Vagina (tissue), 2 donors: ENCODE results near the gene DBX1. TPM values are rescaled to one million over a fixed set of nuclear protein-coding genes. Genes with fewer than 3 reads are reported as not detected.
A peak's percentile ranks its signal among the peaks of the same experiment; 100 is the strongest.

ENCODE experiments used
- DNase-seq, 2 donors: peaks; one replicate each; pipeline ENCODE4 v3.0.0-alpha.2; 2017; ENCODE audit errors: extremely low spot score in 2 of 2
- H3K27ac ChIP-seq: fragments of 200-600 bp; sonication (generic); one replicate; pipeline ENCODE4 v1.5.1; 2019
- H3K27me3 ChIP-seq: fragments of 200-600 bp; sonication (generic); one replicate; pipeline ENCODE4 v1.5.1; 2019
- H3K36me3 ChIP-seq, 2 donors: fragments of 200-600 bp; sonication (generic); one replicate each; pipeline ENCODE4 v1.5.1; 2017 to 2019
- H3K4me1 ChIP-seq: fragments of 200-600 bp; sonication (generic); one replicate; pipeline ENCODE4 v1.5.1; 2019
- H3K4me3 ChIP-seq, 2 donors: fragments of 200-600 bp; sonication (generic); 1 replicate in 1 of 2; 2 replicates in 1 of 2; pipeline ENCODE4 v1.5.1; 2016 to 2019
- H3K9me3 ChIP-seq: fragments of 200-600 bp; sonication (generic); one replicate; pipeline ENCODE4 v1.5.1; 2019
- POLR2A ChIP-seq, 2 donors: fragments of 450-650 bp; IDR thresholded peaks; one replicate each; pipeline ENCODE4 v1.6.1; 2017; ENCODE audit warnings: antibody characterized with exemption in 2 of 2, mild to moderate bottlenecking in 2 of 2, moderate library complexity in 2 of 2
- POLR2AphosphoS5 ChIP-seq, 2 donors: sonication (generic); formaldehyde crosslinking; IDR thresholded peaks; one replicate each; pipeline ENCODE4 v1.9.0; 2017; ENCODE audit warnings: antibody characterized with exemption in 2 of 2, mild to moderate bottlenecking in 2 of 2, low read depth in 1 of 2; ENCODE audit not compliant: insufficient read depth in 1 of 2
- intact Hi-C: fragments of 100-400 bp; cut with DNase I; formaldehyde crosslinking; loops from one replicate; pipeline ENCODE4 v1.15.1; 2023
- total RNA-seq: library from RNA; depleted of rRNA; stranded (reverse); fragments of >200 nt; gene quantifications from one replicate; pipeline ENCODE4 v1.2.3, GENCODE V29; 2016
- TF ChIP-seq, protein P1 (sequence below), 3 experiments: fragments of 450-650 bp in 2 of 3; fragments of 200-600 bp in 1 of 3; sonication (generic) in 1 of 3; IDR thresholded peaks; one replicate each; pipeline ENCODE4 v1.5.1; 2017 to 2019; ENCODE audit warnings: antibody characterized with exemption in 3 of 3, mild to moderate bottlenecking in 2 of 3, moderate library complexity in 2 of 3

Gene DBX1
- total RNA-seq, 1 donor from 2014 or later = not detected

DNA sequence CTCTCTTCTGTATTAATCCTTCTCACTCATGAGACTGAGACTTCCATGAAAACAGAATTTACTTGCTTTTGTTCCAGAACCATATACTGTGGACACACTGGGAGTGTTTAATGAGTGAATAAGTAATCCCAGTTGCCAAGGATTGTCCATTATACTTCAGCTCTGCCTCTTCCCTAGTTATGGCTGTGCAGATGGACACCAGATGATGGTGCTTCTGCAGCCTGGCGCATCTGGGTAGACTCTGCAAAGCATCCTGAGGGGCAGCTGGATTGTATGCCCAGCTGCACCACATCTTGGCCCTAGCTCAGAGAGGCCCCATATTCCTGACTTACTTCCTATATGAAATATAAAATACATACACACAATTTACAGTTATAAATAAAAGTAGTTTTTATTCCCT lies 43.5 kb downstream of the DBX1 start:
- intact Hi-C loops = no loop called here
- H3K27me3 ChIP-seq = no peaks in the 10 kb centered on the region
- H3K4me1 ChIP-seq = peaks cover 15% of the 10 kb centered on the region
- no peak for TF ChIP-seq POLR2A (IDR thresholded peaks at IDR 0.05)
- no peak overlapping the region for H3K27ac ChIP-seq
- peaks cover 0 to 28% of the 10 kb centered on the region in 2 donors for H3K36me3 ChIP-seq
- DNase-seq = no peak
- no peak overlapping the region for H3K4me3 ChIP-seq
- no peaks in the 10 kb centered on the region for H3K9me3 ChIP-seq

GRCh38 chr11:20114588-20114987 lies 45.7 kb downstream of the DBX1 start:
- no peaks in the 10 kb centered on the region for H3K9me3 ChIP-seq
- TF ChIP-seq POLR2AphosphoS5 (IDR thresholded peaks at IDR 0.05; ENCODE audit: insufficient read depth in 1 of 2, low read depth in 1 of 2) = no peak
- TF ChIP-seq, protein P1, sequence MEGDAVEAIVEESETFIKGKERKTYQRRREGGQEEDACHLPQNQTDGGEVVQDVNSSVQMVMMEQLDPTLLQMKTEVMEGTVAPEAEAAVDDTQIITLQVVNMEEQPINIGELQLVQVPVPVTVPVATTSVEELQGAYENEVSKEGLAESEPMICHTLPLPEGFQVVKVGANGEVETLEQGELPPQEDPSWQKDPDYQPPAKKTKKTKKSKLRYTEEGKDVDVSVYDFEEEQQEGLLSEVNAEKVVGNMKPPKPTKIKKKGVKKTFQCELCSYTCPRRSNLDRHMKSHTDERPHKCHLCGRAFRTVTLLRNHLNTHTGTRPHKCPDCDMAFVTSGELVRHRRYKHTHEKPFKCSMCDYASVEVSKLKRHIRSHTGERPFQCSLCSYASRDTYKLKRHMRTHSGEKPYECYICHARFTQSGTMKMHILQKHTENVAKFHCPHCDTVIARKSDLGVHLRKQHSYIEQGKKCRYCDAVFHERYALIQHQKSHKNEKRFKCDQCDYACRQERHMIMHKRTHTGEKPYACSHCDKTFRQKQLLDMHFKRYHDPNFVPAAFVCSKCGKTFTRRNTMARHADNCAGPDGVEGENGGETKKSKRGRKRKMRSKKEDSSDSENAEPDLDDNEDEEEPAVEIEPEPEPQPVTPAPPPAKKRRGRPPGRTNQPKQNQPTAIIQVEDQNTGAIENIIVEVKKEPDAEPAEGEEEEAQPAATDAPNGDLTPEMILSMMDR (IDR thresholded peaks at IDR 0.05) = no peak
- no peak for TF ChIP-seq POLR2A (IDR thresholded peaks at IDR 0.05)
- no peak for DNase-seq
- no peaks in the 10 kb centered on the region for H3K27me3 ChIP-seq
- H3K4me3 ChIP-seq = no peak overlapping the region
- peaks cover 0 to 25% of the 10 kb centered on the region in 2 donors for H3K36me3 ChIP-seq
- peaks cover 32% of the 10 kb centered on the region for H3K4me1 ChIP-seq
- no peak overlapping the region for H3K27ac ChIP-seq
- intact Hi-C loops = no loop called here

- Histone ChIP-seq H3K36me3 (peaks cover 0 to 31% of the 10 kb centered on the region in 2 donors), H3K27ac (peak overlapping the region; percentile 87), H3K4me3 (no peak overlapping the region), H3K9me3 (no peaks in the 10 kb centered on the region), H3K27me3 (no peaks in the 10 kb centered on the region), H3K4me1 (peaks cover 32% of the 10 kb centered on the region)
- DNase-seq = no peak
- intact Hi-C loops = no loop called here
- TF ChIP-seq POLR2AphosphoS5 (IDR thresholded peaks at IDR 0.05; ENCODE audit: insufficient read depth in 1 of 2, low read depth in 1 of 2) (no peak), POLR2A (IDR thresholded peaks at IDR 0.05) (no peak)
- TF ChIP-seq, protein P1 (IDR thresholded peaks at IDR 0.05) = no peak
These were observed 47.2 kb downstream of the DBX1 start for GRCh38 chr11:20113149-20113438.

GRCh38 chr11:20112291-20113148 lies 47.8 kb downstream of the DBX1 start:
- TF ChIP-seq, protein P1 (IDR thresholded peaks at IDR 0.05) = no peak
- peak; percentile 80 to 93 for TF ChIP-seq POLR2AphosphoS5 (IDR thresholded peaks at IDR 0.05; ENCODE audit: insufficient read depth in 1 of 2, low read depth in 1 of 2)
- Histone ChIP-seq H3K4me3 (no peak overlapping the region), H3K9me3 (no peaks in the 10 kb centered on the region), H3K27ac (peak overlapping the region; percentile 87), H3K36me3 (peaks cover 0 to 37% of the 10 kb centered on the region in 2 donors), H3K27me3 (no peaks in the 10 kb centered on the region), H3K4me1 (peaks cover 32% of the 10 kb centered on the region)
- intact Hi-C loops = no loop called here
- DNase-seq = peak in 1 of 2 donors; percentile 97

DNA sequence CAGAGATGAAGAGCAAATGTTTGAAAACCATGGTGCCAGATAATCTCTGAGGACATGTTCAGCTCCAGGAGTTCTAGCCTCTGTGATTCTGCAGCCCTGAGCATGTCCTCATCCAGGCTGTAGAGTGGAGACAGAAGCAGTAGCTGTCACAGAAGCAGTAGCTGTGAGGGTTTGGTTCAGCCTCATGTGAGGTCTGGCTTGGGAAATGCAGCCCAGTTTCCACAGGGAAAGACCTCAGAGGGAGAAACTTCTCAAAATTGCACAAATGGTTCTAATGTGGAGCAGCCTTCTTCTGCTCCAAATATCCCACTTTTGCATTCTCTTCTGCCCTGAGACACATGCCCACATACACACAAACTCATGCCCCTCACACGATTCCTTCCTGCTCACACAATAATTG lies 48.4 kb downstream of the DBX1 start:
- peaks cover 0 to 40% of the 10 kb centered on the region in 2 donors for H3K36me3 ChIP-seq
- no peak overlapping the region for H3K4me3 ChIP-seq
- intact Hi-C loops = no loop called here
- no peak for DNase-seq
- H3K9me3 ChIP-seq = no peaks in the 10 kb centered on the region
- no peaks in the 10 kb centered on the region for H3K27me3 ChIP-seq
- TF ChIP-seq, protein P1 (IDR thresholded peaks at IDR 0.05) = no peak
- TF ChIP-seq POLR2A (IDR thresholded peaks at IDR 0.05) = no peak
- no peak for TF ChIP-seq POLR2AphosphoS5 (IDR thresholded peaks at IDR 0.05; ENCODE audit: insufficient read depth in 1 of 2, low read depth in 1 of 2)
- peaks cover 32% of the 10 kb centered on the region for H3K4me1 ChIP-seq
- peak overlapping the region; percentile 87 for H3K27ac ChIP-seq
